Hepatocyte (in vitro differentiated cells): ENCODE results near the gene FGGY.

Source experiments
- EZH2 ChIP-seq: fragments of 200-600 bp; sonication (generic); IDR thresholded peaks from 2 replicates; pipeline ENCODE4 v1.6.1; 2016; ENCODE audit warnings: antibody characterized with exemption, mild to moderate bottlenecking, borderline replicate concordance
- TF ChIP-seq, protein P1 (sequence below): fragments of 200-600 bp; sonication (generic); IDR thresholded peaks from 2 replicates; pipeline ENCODE4 v1.5.1; 2016; ENCODE audit warnings: antibody characterized with exemption, mild to moderate bottlenecking; ENCODE audit not compliant: poor library complexity

DNA sequence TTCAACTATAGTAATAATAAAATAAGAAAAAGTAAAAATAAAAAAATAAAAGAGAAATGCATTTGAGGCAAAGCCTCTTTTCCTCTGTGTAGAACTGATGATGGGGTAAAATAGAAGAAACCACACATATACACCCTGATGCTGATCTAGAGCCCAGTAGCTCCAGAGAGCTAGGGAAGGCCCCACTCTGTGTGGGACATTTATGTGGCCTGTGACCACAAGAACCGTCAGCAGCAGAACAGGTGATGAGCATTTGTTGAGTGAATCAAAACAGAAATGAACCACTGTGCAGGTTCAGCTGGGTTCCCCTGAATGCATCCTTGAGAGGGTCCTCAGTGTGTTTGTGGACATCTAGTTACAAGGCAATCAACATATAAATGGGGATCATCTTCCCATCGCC is 296.0 kb downstream of the FGGY start:
- TF ChIP-seq, protein P1, sequence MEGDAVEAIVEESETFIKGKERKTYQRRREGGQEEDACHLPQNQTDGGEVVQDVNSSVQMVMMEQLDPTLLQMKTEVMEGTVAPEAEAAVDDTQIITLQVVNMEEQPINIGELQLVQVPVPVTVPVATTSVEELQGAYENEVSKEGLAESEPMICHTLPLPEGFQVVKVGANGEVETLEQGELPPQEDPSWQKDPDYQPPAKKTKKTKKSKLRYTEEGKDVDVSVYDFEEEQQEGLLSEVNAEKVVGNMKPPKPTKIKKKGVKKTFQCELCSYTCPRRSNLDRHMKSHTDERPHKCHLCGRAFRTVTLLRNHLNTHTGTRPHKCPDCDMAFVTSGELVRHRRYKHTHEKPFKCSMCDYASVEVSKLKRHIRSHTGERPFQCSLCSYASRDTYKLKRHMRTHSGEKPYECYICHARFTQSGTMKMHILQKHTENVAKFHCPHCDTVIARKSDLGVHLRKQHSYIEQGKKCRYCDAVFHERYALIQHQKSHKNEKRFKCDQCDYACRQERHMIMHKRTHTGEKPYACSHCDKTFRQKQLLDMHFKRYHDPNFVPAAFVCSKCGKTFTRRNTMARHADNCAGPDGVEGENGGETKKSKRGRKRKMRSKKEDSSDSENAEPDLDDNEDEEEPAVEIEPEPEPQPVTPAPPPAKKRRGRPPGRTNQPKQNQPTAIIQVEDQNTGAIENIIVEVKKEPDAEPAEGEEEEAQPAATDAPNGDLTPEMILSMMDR = no peak
- no peak for TF ChIP-seq EZH2
